Inflammatory macrophage (primary cell): Measurements from ENCODE around the gene GPR26.

Experiments
- DNase-seq, 2 donors: peaks; one replicate each; pipeline ENCODE4 v3.0.0-alpha.2; 2020 to 2022
- total RNA-seq, 18 experiments: gene quantifications; one replicate each; lab custom pipeline; 2026; ENCODE audit warnings: mixed read lengths in 6 of 18, inconsistent platforms in 2 of 18; lab: John Stamatoyannopoulos, UW

The GPR26 gene
- total RNA-seq: 0 to 0.32 (median 0) reads per million in 18 experiments

GRCh38 chr10:123666318-123667236 is at the start of gene GPR26:
GPR26 (plus strand) TSS chr10:123666355; CDS start chr10:123666408, 53 bp downstream.
- no peak for DNase-seq

DNA sequence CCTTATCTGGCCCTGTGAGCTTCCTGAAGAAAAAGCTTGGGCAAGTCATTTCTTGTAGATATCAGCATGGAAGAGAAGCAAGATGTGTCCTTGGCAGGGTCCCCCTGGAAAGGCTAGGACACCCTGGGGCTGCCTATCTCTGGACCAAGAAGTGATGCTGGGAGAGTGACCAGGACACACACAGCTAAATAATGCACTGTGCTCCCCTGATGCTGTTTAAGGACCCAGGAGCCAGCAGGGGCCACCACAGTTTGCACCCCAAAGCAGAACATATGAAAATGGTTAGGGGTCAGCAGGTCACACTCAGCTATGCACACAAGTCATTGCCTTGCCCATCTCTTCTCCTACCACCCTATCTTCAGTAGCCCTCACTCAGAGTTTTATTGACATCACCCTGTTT is 47.9 kb upstream of the GPR26 start:
- DNase-seq: no peak

- DNase-seq: no peak
Measured at GRCh38 chr10:123619067-123619855, 46.9 kb upstream of the GPR26 start.

DNA sequence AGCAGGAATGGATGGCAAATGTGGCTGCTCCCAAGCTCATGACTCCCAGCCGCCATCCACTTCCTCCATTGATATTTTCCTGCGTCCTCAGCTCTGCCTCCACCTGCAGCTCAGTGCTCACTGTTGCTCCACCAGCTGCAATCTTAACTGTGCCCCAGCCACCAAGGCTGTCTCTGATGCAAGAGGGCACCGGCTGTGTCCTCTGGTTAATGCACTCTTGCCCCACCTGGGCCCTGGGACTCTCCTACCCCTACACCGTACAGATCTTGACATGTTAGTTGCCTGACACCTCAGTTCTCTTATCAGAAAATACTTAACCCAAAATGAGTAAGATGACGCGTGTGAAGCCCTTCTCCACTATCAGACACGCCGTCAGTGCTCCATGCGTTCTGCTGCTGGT is 45.5 kb upstream of the GPR26 start:
- DNase-seq: no peak

- DNase-seq: no peak
Measured at GRCh38 chr10:123621492-123621891, 44.7 kb upstream of the GPR26 start.

DNA sequence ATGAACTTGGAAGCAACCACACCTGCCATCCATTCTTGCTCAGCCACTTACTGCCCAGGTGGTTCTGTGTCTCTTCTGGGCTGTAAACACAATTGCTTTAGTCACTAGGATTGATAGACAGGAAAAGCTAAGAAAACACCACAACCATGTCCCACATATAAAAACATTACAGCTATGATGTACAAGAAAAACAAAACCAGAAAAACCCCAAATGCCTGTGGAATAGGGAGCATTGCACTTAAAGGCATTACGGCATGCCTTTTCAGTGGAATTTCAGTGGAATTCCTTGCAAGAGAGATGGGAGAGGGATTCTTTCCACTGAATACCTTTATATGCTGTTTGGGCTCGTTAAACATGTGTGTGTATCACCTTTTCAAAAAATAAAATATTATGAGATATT is 44.2 kb upstream of the GPR26 start:
- no peak for DNase-seq

GRCh38 chr10:123622381-123622780 is 43.8 kb upstream of the GPR26 start:
- no peak for DNase-seq

DNA sequence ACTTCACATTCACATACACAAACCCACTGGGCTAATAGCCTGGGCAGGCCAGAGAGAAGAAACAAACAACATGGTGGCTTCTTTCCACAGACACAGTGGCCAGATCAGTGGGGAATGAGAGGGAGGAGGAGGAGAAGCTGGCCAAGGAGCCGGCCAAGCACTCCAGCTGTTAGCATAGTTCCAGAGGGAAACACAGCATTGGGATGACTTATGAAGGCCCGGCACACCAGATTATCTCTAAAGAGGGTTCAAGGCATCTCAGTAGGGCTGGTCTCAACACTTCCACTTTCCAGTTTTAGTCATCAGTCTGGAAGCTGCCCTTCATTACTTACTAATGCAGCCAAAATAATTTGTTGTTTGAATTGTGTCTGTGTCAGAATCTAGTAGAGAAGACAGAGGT is 42.1 kb upstream of the GPR26 start:
- no peak for DNase-seq

DNA sequence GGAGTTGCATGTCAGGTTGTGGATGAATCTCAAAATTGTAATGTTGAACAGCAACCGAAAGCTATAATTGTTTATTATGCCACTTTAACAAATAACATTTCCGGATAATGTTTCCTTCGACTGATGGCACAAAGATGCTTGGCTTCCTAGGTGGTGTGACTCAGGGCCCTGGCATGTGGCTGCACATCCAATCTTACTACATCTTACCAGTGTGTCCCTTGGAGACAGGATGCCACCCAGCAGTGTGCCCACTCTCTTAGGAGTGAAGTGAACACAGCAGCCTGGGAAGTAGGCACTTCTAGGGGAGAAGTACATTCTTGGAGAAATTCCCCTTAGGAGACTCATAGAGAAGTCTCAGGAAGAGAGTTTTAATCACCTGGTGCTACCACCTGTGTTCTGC is 33.0 kb upstream of the GPR26 start:
- no peak for DNase-seq

DNA sequence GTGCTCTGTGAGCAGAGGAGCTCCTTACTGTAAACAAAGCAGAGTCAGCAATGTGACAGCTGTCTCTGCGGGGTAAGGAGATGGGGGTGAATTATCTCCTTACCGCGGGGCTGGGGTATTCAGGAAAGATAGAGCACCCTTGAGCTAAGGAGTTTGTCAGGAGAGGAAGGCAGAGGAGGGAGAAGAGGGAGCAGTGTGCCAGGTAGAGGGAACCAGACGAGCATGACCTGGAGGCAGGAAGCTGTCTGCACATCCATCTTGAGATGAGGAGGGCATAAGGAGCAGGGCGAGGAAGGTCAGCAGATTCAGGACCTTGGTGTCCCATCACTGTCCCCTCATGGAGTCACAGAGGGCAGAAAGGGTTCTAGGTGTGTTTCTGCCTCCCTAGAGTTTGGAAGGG is 32.5 kb upstream of the GPR26 start:
- DNase-seq: no peak

- DNase-seq: no peak
Measured at GRCh38 chr10:123634221-123634620, 31.9 kb upstream of the GPR26 start.

DNA sequence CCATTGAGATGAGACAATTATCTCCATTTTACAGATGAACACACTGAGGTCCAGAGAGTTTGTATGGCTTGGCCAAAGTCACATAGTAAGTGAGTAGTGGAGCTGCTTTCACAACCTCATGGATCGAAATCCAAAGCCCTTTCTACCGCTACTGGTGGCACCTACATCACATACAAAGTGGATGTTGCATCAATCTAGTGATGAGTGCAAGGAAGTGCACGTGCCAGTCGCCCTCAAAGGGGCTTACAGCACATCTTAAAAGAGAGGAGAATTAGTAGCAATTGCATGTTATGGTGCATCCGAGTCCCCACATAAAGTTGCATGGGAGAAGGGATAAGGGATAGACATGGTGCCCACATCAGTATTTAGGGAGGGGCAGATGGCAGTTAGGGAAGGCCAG is 31.0 kb upstream of the GPR26 start:
- no peak for DNase-seq

GRCh38 chr10:123635745-123636144 is 30.4 kb upstream of the GPR26 start:
- DNase-seq: no peak

DNA sequence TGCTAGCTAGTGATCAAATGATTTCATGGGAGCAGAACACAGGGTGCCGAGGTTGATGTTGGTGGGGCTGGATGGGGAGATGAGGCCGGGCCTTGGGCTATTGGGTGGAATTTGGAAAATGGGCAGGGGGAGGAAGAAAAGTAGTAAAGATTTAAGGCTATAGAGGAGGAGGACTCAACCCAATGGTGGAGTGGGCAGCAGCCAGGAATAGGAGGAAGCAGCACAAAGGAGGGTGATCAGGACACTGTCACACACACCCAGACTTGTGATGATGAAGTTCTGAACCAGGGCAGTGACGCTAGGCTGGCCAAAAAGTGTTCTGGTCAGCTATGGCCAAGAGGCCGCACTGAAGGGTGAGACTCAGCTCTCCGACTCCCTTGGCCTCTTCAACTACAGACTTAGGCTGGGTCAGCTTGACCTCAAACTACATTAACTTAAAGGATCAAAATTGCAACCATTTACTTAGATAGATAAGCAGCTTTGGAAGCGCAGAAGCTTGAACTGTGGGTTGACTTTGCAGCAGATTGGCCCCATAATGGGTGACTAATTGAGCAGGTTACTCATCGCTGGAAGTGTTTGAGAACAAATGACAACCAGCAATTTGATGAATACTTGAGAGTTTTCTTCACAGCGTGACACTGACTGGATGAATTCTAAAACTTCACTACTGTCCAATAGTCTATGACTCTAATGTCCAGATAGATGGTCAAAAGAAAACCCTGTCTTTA is 29.4 kb upstream of the GPR26 start:
- DNase-seq: no peak

GRCh38 chr10:123637326-123637880 is 28.8 kb upstream of the GPR26 start:
- no peak for DNase-seq

GRCh38 chr10:123639131-123639530 is 27.0 kb upstream of the GPR26 start:
- DNase-seq: no peak

- no peak for DNase-seq
Measured at GRCh38 chr10:123640016-123640535, 26.1 kb upstream of the GPR26 start.

DNA sequence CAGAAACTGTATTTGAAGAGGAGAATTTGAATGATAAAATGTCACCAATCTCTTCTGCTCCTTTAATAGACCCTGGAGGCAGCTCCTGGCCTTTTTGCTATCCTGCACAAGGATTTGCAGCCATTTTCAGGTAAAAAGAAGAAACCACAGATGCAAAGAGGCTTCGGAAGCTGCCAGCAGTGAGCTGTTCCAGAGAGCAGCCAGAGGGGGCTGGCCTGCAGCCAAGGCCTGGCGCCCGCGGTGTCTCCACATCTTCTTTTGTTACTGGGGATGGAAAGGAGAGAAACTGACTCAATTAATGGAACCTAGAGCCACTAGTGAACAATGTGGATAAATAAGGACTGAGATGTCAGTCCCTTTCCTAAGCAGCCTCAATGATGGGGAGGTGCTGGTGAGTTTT is 23.9 kb upstream of the GPR26 start:
- DNase-seq: no peak

- no peak for DNase-seq
Measured at GRCh38 chr10:123642697-123643096, 23.5 kb upstream of the GPR26 start.

DNA sequence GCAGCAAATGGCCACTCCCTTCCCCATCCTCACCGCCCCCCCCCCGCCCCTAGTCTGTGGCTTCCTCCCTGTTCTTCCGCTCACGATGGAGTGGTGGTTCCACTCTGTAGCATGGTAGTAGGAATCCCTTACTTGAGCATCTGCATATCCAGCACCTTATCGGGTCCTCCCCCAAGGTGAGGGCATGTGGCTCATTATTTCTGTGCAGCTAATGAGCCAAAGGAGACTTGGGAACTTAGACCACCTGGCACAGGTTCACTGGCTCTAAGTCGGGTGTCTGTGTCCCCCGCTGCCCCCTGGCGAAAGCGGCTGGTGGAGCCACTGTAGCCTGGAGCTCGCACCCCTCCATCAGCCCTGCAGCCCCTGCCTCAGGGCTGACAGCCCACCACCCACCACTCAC is 22.8 kb upstream of the GPR26 start:
- DNase-seq: no peak

DNA sequence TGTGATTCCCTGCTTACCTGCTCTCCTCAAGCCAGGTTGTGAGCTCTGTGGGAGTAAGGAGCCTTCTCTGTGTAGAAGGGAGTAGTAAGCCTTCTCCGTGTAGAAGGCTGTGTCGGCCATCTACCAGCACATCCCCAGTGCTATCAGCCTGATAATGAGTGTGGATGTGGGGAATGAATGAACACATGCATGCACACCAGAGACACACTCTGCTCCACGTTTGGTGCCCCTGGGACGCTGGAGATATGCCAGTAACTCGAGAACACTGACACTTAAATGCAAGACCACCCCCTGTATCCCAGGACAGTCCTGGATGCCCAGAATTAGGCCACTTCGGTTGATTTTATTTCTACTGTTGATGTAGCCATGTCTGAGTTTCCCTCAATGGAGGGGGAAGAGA is 21.1 kb upstream of the GPR26 start:
- no peak for DNase-seq

DNA sequence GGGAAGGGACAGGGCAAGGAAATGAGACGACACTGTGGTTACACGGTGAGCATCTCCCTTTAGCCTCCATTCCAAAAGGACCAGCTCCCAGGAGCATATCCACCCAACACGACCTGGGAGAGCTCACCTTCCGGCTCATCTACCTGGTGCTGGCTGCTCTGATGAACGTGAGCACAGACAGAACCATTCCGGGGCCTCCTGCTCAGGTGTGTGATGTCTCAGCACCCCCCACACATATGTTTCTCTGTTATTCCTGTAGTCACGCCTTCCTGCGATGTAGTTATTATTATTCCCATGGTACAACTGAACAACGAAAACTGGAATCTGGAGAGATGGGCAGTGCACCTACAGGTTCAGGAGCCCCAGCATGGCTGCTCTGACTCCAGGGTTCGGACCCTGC is 20.5 kb upstream of the GPR26 start:
- no peak for DNase-seq

DNA sequence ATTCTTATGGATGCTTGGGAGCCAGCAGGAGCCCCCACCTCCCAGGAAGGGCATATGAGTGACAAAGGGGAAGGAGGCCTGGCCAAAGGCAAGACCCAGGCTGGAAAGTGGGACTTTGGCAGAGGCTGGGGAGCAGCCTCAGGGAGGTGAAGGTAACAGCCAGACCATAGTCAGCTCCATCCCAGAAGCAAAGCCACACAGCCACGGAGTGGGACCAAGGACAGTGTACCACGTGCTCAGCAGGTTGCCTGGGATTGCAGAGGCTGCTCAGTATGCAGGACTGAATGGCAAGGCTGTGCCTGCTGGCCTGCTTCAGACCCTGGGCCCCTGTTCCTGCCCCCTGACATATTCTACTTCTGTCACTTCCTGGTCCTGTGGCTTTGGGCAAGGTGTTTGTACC is 17.6 kb upstream of the GPR26 start:
- no peak for DNase-seq
